Karpas-422 (cell line): ENCODE results near the gene C17orf58. TPM values are rescaled to one million over a fixed set of nuclear protein-coding genes. Genes with fewer than 3 reads are reported as not detected.
A peak's percentile ranks its signal among the peaks of the same experiment; 100 is the strongest.

Experiments used
- DNase-seq: peaks from one replicate; pipeline ENCODE4 v3.0.0-alpha.2; 2015
- H2AFZ ChIP-seq: fragments of 200-600 bp; sonication (generic); 2 replicates; pipeline ENCODE4 v1.6.1; 2014; ENCODE audit warnings: antibody characterized with exemption, low read length, mixed read lengths
- H3K27ac ChIP-seq: fragments of 200-600 bp; sonication (generic); 2 replicates; pipeline ENCODE4 v1.5.1; 2014; ENCODE audit warnings: mild to moderate bottlenecking, low read length, moderate library complexity
- H3K27me3 ChIP-seq: fragments of 200-600 bp; sonication (generic); 2 replicates; pipeline ENCODE4 v1.6.1; 2014; ENCODE audit warnings: low read length, mixed read lengths
- H3K36me3 ChIP-seq: fragments of 200-600 bp; sonication (generic); 2 replicates; pipeline ENCODE4 v1.6.1; 2014; ENCODE audit warnings: low read length, mixed read lengths; ENCODE audit not compliant: insufficient read depth
- H3K4me1 ChIP-seq: fragments of 200-600 bp; sonication (generic); 2 replicates; pipeline ENCODE4 v1.6.1; 2014; ENCODE audit warnings: mild to moderate bottlenecking, low read length, mixed read lengths
- H3K4me2 ChIP-seq: fragments of 200-600 bp; sonication (generic); 2 replicates; pipeline ENCODE4 v1.6.1; 2014; ENCODE audit warnings: low read length, low read depth, mild to moderate bottlenecking; ENCODE audit not compliant: poor library complexity, severe bottlenecking
- H3K4me3 ChIP-seq: fragments of 200-600 bp; sonication (generic); 2 replicates; pipeline ENCODE4 v1.5.1; 2014; ENCODE audit warnings: mild to moderate bottlenecking, antibody characterized with exemption, low read length, mixed read lengths
- H3K79me2 ChIP-seq: fragments of 200-600 bp; sonication (generic); 2 replicates; pipeline ENCODE4 v1.6.1; 2014; ENCODE audit warnings: mild to moderate bottlenecking, low read length, mixed read lengths
- H3K9ac ChIP-seq: fragments of 200-600 bp; sonication (generic); 2 replicates; pipeline ENCODE4 v1.6.0; 2014; ENCODE audit warnings: low read length
- H3K9me2 ChIP-seq: fragments of 200-600 bp; sonication (generic), shearing (Covaris generic); replicated peaks from 2 replicates; pipeline ENCODE4 v1.6.0; 2014; ENCODE audit warnings: mild to moderate bottlenecking, low read length, moderate library complexity; ENCODE audit not compliant: insufficient read depth
- H3K9me3 ChIP-seq: fragments of 300-700, 200-600 bp; sonication (generic); 2 replicates; pipeline ENCODE4 v1.6.1; 2014; ENCODE audit warnings: low read length, mixed read lengths
- H4K20me1 ChIP-seq: fragments of 200-600 bp; sonication (generic); 2 replicates; pipeline ENCODE4 v1.6.1; 2014; ENCODE audit warnings: mild to moderate bottlenecking, antibody characterized with exemption, low read length, low read depth; ENCODE audit not compliant: insufficient read depth
- total RNA-seq: library from RNA; depleted of rRNA; stranded (reverse); fragments of >200 nt; shearing (Covaris generic); gene quantifications from 2 replicates; pipeline ENCODE4 v1.2.3, GENCODE V29; 2014; ENCODE audit warnings: low replicate concordance

The C17orf58 gene
- total RNA-seq, 1 experiment from 2014 or later = 51.0 TPM

- Histone ChIP-seq H4K20me1 (no peaks in the 10 kb centered on the region), H3K4me3 (no peak overlapping the region), H3K79me2 (no peaks in the 10 kb centered on the region), H3K9me3 (no peaks in the 10 kb centered on the region), H3K4me2 (no peak overlapping the region), H2AFZ (no peak overlapping the region), H3K27ac (no peak overlapping the region), H3K27me3 (no peaks in the 10 kb centered on the region), H3K36me3 (no peaks in the 10 kb centered on the region), H3K9ac (no peak overlapping the region), H3K4me1 (peaks cover 7% of the 10 kb centered on the region), H3K9me2 (no peaks in the 10 kb centered on the region)
- DNase-seq = no peak
Measured at GRCh38 chr17:68015081-68015723, 18.9 kb upstream of the C17orf58 start.

GRCh38 chr17:68013385-68013784, 17.1 kb upstream of the C17orf58 start:
- no peak overlapping the region for H3K9ac ChIP-seq
- no peak overlapping the region for H2AFZ ChIP-seq
- DNase-seq = no peak

DNA sequence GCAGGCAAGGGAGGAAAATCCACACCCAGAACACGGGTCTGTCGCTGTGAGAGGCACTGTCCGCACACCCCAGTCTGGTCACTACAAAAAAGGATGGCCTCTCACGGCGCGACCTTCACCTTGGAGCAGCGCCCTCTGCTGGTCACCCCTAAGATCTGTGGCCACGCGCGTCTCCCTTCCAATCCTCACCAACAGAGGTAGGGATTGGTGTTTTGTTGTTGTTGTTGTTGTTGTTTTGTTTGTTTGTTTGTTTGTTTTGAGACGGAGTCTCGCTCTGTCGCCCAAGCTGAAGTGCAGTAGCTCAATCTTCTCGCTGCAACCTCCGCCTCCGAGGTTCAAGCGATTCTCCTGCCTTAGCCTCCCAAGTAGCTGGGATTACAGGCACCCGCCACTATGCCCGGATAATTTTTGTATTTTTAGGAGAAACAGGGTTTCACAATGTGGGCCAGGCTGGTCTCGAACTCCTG, 15.0 kb upstream of the C17orf58 start:
- no peaks in the 10 kb centered on the region for H3K79me2 ChIP-seq
- peaks cover 3% of the 10 kb centered on the region; the same call in 1 of the 2 replicates for H3K4me1 ChIP-seq
- no peak overlapping the region for H3K27ac ChIP-seq
- no peaks in the 10 kb centered on the region for H3K36me3 ChIP-seq
- peak overlapping the region; percentile 62 for H3K4me2 ChIP-seq
- peak overlapping the region; percentile 64; the same call in 1 of the 2 replicates for H3K4me3 ChIP-seq
- H3K9ac ChIP-seq = peak overlapping the region; percentile 56
- peak; percentile 85 for DNase-seq
- H3K9me2 ChIP-seq = no peaks in the 10 kb centered on the region
- peak overlapping the region; percentile 95; the same call in 1 of the 2 replicates for H2AFZ ChIP-seq
- H3K27me3 ChIP-seq = no peaks in the 10 kb centered on the region
- H4K20me1 ChIP-seq = no peaks in the 10 kb centered on the region
- H3K9me3 ChIP-seq = no peaks in the 10 kb centered on the region

More at GRCh38 chr17:68013385-68013784, 17.1 kb upstream of the C17orf58 start:
- Histone ChIP-seq H3K79me2 (no peaks in the 10 kb centered on the region), H3K4me1 (peaks cover 3% of the 10 kb centered on the region; the same call in 1 of the 2 replicates), H3K27me3 (no peaks in the 10 kb centered on the region), H3K9me3 (no peaks in the 10 kb centered on the region), H3K9me2 (no peaks in the 10 kb centered on the region), H4K20me1 (no peaks in the 10 kb centered on the region), H3K36me3 (no peaks in the 10 kb centered on the region), H3K4me2 (no peak overlapping the region), H3K4me3 (no peak overlapping the region), H3K27ac (no peak overlapping the region)

DNA sequence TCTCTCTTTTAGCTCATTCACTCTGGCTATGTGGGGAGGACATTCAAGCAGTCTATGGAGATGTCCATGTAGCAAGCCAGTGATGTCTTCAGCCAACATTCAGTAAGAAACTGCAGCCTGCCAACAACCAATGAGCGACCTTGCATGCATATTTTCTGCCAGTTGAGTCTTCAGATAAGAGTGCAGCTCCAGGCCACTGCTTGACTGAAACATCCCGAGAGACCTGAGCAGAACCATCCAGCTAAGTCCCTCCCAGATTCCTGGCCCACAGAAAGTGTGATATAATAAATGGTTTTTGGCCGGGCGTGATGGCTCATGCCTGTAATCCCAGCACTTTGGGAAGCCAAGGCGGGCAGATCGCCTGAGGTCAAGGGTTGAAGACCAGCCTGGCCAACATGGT, 10.5 kb upstream of the C17orf58 start:
- no peak overlapping the region for H3K4me2 ChIP-seq
- H3K4me1 ChIP-seq = peaks cover 3% of the 10 kb centered on the region; the same call in 1 of the 2 replicates
- no peak overlapping the region for H3K27ac ChIP-seq
- H2AFZ ChIP-seq = no peak overlapping the region
- H3K36me3 ChIP-seq = no peaks in the 10 kb centered on the region
- no peak overlapping the region for H3K4me3 ChIP-seq
- no peaks in the 10 kb centered on the region for H3K9me2 ChIP-seq
- H3K27me3 ChIP-seq = no peaks in the 10 kb centered on the region
- no peaks in the 10 kb centered on the region for H3K79me2 ChIP-seq
- H4K20me1 ChIP-seq = no peaks in the 10 kb centered on the region
- H3K9me3 ChIP-seq = no peaks in the 10 kb centered on the region
- no peak overlapping the region for H3K9ac ChIP-seq
- DNase-seq = no peak

DNA sequence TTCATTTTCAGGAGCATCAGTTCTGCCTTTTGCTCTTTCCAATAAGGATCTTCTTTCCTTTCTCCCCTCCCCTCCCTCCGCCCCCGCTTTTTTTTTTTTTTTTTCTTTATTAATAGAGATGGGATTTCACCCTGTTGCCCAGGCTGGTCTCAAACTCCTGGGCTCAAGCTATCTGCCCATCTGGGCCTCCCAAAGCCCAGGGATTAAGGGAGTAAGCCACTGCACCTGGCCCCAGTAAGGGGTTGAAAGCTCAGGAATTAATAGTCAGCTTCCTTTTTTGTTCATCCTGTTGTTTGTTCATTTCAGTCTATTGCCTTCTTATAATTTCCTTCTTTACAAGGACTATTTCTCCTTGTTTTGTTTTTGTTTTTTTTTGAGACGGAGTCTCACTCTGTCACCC, 7.9 kb upstream of the C17orf58 start:
- H3K9me3 ChIP-seq = no peaks in the 10 kb centered on the region
- no peaks in the 10 kb centered on the region for H3K36me3 ChIP-seq
- no peak overlapping the region for H3K4me2 ChIP-seq
- H3K79me2 ChIP-seq = no peaks in the 10 kb centered on the region
- no peak overlapping the region for H3K9ac ChIP-seq
- no peaks in the 10 kb centered on the region for H3K27me3 ChIP-seq
- DNase-seq = no peak
- peaks cover 3% of the 10 kb centered on the region; the same call in 1 of the 2 replicates for H3K4me1 ChIP-seq
- H3K27ac ChIP-seq = no peak overlapping the region
- no peak overlapping the region for H3K4me3 ChIP-seq
- no peaks in the 10 kb centered on the region for H3K9me2 ChIP-seq
- no peak overlapping the region for H2AFZ ChIP-seq
- H4K20me1 ChIP-seq = no peaks in the 10 kb centered on the region

- no peaks in the 10 kb centered on the region for H3K9me2 ChIP-seq
- H2AFZ ChIP-seq = no peak overlapping the region
- H3K36me3 ChIP-seq = no peaks in the 10 kb centered on the region
- peaks cover 23% of the 10 kb centered on the region for H3K4me1 ChIP-seq
- no peak overlapping the region for H3K4me3 ChIP-seq
- no peaks in the 10 kb centered on the region for H3K79me2 ChIP-seq
- no peaks in the 10 kb centered on the region for H4K20me1 ChIP-seq
- H3K4me2 ChIP-seq = no peak overlapping the region
- no peaks in the 10 kb centered on the region for H3K27me3 ChIP-seq
- H3K9me3 ChIP-seq = no peaks in the 10 kb centered on the region
- H3K9ac ChIP-seq = no peak overlapping the region
- no peak for DNase-seq
- H3K27ac ChIP-seq = no peak overlapping the region
Measured at GRCh38 chr17:67999291-67999911, 3.1 kb upstream of the C17orf58 start.

GRCh38 chr17:67998466-67998865, 2.2 kb upstream of the C17orf58 start:
- no peaks in the 10 kb centered on the region for H3K9me2 ChIP-seq
- H3K4me1 ChIP-seq = peaks cover 23% of the 10 kb centered on the region
- no peaks in the 10 kb centered on the region for H3K9me3 ChIP-seq
- H2AFZ ChIP-seq = no peak overlapping the region
- no peak overlapping the region for H3K9ac ChIP-seq
- no peak for DNase-seq
- H4K20me1 ChIP-seq = no peaks in the 10 kb centered on the region
- no peak overlapping the region for H3K4me2 ChIP-seq
- H3K27me3 ChIP-seq = no peaks in the 10 kb centered on the region
- no peak overlapping the region for H3K4me3 ChIP-seq
- no peaks in the 10 kb centered on the region for H3K36me3 ChIP-seq
- no peaks in the 10 kb centered on the region; the same call in 1 of the 2 replicates for H3K79me2 ChIP-seq
- no peak overlapping the region for H3K27ac ChIP-seq

- no peak overlapping the region for H2AFZ ChIP-seq
- H3K36me3 ChIP-seq = 0 out of 2 replicates have a peak, but pooled peaks cover 2% of the 10 kb centered on the region
- no peaks in the 10 kb centered on the region for H3K9me2 ChIP-seq
- peaks cover 36% of the 10 kb centered on the region for H3K4me1 ChIP-seq
- no peaks in the 10 kb centered on the region for H4K20me1 ChIP-seq
- DNase-seq = peak; percentile 60
- no peaks in the 10 kb centered on the region for H3K27me3 ChIP-seq
- H3K9me3 ChIP-seq = no peaks in the 10 kb centered on the region
- H3K27ac ChIP-seq = no peak overlapping the region
- H3K4me3 ChIP-seq = peak overlapping the region; percentile 70
- peak overlapping the region; percentile 82 for H3K4me2 ChIP-seq
- H3K9ac ChIP-seq = peak overlapping the region; percentile 92
- H3K79me2 ChIP-seq = peaks cover 6% of the 10 kb centered on the region
Measured at GRCh38 chr17:67995570-67996263, 552 bp downstream of the C17orf58 start.
